Mesothelial cell of epicardium (in vitro differentiated cells): ENCODE measurements around the gene ANP32B. TPM values are rescaled to one million over a fixed set of nuclear protein-coding genes. Genes with fewer than 3 reads are reported as not detected.
"Not testable (repeated sequence)": the region's sequence is repeated elsewhere in the genome, so short reads cannot be mapped to it uniquely, and the experiment has no call there.

Experiments
- DNase-seq, 2 experiments: peaks; one replicate each; pipeline ENCODE4 v3.0.0; 2021; ENCODE audit warnings: low spot score in 2 of 2; ENCODE audit not compliant: unreplicated experiment in 2 of 2
- H3K27ac Mint-ChIP-seq: 2 replicates; pipeline ENCODE4 v1.8.0; 2021; ENCODE audit warnings: mixed read lengths
- H3K27me3 Mint-ChIP-seq: 2 replicates; pipeline ENCODE4 v1.8.0; 2021; ENCODE audit warnings: low read depth, mixed read lengths
- H3K36me3 Mint-ChIP-seq: 2 replicates; pipeline ENCODE4 v1.8.0; 2021; ENCODE audit warnings: mixed read lengths
- H3K4me1 Mint-ChIP-seq: 2 replicates; pipeline ENCODE4 v1.8.0; 2021; ENCODE audit warnings: mixed read lengths
- H3K4me3 Mint-ChIP-seq: 2 replicates; pipeline ENCODE4 v1.8.0; 2021; ENCODE audit warnings: mild to moderate bottlenecking, moderate library complexity, mixed read lengths
- H3K9me3 Mint-ChIP-seq: 2 replicates; pipeline ENCODE4 v1.8.0; 2021; ENCODE audit warnings: mixed read lengths
- total RNA-seq: library from RNA; stranded (reverse); gene quantifications from 3 replicates; pipeline ENCODE4 v1.2.1, GENCODE V29; 2021
- TF ChIP-seq, protein P1 (sequence below): fragments of 200-600 bp; sonication (generic); IDR thresholded peaks from one replicate; pipeline ENCODE4 v1.5.0; 2021; ENCODE audit warnings: antibody characterized with exemption; ENCODE audit not compliant: unreplicated experiment

Gene ANP32B
- total RNA-seq, 1 donor from 2014 or later = 137 TPM

DNA sequence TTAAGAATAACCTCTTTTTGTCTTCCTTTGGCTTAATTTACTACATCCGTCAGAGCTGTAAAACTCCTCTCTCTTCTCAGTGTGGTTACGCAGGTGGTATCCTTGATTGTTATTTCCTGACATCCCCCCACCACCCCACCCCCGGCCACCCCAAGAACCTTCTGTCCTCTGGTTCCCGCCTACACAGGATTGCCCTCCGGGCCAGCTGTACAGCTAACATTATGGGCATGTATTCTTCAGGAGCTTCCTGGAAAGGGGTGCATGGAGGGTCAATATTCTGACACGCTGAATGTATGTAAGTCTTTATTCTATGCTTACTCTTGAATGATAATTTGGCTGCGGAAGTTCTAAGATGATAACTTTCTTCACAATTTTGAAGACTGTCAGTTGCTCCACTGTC, 13.0 kb upstream of the ANP32B start:
- TF ChIP-seq, protein P1, sequence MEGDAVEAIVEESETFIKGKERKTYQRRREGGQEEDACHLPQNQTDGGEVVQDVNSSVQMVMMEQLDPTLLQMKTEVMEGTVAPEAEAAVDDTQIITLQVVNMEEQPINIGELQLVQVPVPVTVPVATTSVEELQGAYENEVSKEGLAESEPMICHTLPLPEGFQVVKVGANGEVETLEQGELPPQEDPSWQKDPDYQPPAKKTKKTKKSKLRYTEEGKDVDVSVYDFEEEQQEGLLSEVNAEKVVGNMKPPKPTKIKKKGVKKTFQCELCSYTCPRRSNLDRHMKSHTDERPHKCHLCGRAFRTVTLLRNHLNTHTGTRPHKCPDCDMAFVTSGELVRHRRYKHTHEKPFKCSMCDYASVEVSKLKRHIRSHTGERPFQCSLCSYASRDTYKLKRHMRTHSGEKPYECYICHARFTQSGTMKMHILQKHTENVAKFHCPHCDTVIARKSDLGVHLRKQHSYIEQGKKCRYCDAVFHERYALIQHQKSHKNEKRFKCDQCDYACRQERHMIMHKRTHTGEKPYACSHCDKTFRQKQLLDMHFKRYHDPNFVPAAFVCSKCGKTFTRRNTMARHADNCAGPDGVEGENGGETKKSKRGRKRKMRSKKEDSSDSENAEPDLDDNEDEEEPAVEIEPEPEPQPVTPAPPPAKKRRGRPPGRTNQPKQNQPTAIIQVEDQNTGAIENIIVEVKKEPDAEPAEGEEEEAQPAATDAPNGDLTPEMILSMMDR = no peak
- peaks cover 49% of the 10 kb centered on the region for H3K27me3 Mint-ChIP-seq
- H3K27ac Mint-ChIP-seq = no peak overlapping the region
- DNase-seq = no peak
- H3K4me1 Mint-ChIP-seq = no peaks in the 10 kb centered on the region
- no peak overlapping the region for H3K4me3 Mint-ChIP-seq
- H3K36me3 Mint-ChIP-seq = peaks cover 1% of the 10 kb centered on the region
- peaks cover 2% of the 10 kb centered on the region for H3K9me3 Mint-ChIP-seq

DNA sequence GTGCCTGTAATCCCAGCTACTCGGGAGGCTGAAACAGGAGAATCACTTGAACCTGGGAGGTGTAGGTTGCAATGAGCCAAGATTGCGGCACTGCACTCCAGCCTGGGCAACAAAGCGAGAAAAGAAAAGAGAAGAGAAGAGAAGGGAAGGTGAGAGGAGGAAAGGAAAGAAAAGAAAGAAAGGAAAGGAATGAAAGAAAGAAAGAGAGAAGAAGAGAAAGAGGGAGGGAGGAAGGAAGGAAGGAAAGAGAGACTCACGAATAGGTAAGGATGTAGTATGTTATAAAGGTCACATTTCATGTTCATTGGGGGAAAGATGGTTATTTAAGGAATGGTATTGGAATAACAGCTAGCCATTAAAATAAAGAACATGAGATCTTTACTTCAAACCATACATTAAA, 10.4 kb upstream of the ANP32B start:
- no peak overlapping the region for H3K27ac Mint-ChIP-seq
- no peak overlapping the region for H3K4me3 Mint-ChIP-seq
- TF ChIP-seq, protein P1 = no peak
- no peak for DNase-seq
- peaks cover 32% of the 10 kb centered on the region for H3K27me3 Mint-ChIP-seq
- H3K9me3 Mint-ChIP-seq = peaks cover 8% of the 10 kb centered on the region
- H3K4me1 Mint-ChIP-seq = no peaks in the 10 kb centered on the region
- H3K36me3 Mint-ChIP-seq = peaks cover 1% of the 10 kb centered on the region

DNA sequence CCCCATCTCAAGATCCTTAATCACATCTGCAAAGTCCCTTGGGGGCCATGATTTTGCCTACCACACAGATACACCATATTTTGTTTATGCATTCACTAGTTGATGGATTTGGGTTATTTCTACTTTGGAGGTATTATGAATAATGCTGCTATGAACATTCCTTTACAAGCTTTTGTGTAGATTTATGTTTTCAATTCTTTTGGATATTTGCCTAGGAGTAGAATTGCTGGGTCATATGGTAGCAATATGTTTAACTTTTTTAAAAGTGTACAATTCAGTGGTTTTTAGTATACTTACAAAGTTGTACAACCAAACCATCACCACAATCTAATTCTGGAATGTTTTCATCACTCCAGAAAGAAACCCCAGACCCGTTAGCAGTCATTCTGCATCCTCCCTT, 7.8 kb upstream of the ANP32B start:
- DNase-seq = no peak
- H3K27ac Mint-ChIP-seq = no peak overlapping the region
- H3K4me1 Mint-ChIP-seq = peaks cover 5% of the 10 kb centered on the region
- no peak overlapping the region for H3K4me3 Mint-ChIP-seq
- TF ChIP-seq, protein P1 = no peak
- H3K9me3 Mint-ChIP-seq = peaks cover 8% of the 10 kb centered on the region
- H3K36me3 Mint-ChIP-seq = peaks cover 1% of the 10 kb centered on the region
- H3K27me3 Mint-ChIP-seq = peaks cover 24% of the 10 kb centered on the region

DNA sequence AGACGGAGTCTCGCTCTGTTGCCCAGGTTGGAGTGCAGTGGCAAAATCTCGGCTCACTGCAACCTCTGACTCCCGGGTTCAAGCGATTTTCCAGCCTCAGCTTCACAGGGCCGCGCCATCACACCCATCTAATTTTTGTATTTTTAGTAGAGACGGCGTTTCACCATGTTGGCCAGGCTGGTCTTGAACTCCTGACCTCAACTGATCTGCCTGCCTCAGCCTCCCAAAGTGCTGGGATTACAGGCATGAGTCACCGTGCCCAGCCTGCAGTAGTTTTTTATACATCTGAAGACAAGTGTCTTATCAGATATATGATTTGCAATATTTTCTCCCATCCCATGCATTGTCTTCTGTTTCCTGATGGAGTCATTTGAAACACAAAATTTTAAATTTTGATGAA, 6.5 kb upstream of the ANP32B start:
- not testable (repeated sequence) for H3K36me3 Mint-ChIP-seq, H3K4me3 Mint-ChIP-seq, DNase-seq, H3K9me3 Mint-ChIP-seq, H3K27ac Mint-ChIP-seq
- peaks cover 18% of the 10 kb centered on the region for H3K27me3 Mint-ChIP-seq
- H3K4me1 Mint-ChIP-seq = peaks cover 17% of the 10 kb centered on the region

DNA sequence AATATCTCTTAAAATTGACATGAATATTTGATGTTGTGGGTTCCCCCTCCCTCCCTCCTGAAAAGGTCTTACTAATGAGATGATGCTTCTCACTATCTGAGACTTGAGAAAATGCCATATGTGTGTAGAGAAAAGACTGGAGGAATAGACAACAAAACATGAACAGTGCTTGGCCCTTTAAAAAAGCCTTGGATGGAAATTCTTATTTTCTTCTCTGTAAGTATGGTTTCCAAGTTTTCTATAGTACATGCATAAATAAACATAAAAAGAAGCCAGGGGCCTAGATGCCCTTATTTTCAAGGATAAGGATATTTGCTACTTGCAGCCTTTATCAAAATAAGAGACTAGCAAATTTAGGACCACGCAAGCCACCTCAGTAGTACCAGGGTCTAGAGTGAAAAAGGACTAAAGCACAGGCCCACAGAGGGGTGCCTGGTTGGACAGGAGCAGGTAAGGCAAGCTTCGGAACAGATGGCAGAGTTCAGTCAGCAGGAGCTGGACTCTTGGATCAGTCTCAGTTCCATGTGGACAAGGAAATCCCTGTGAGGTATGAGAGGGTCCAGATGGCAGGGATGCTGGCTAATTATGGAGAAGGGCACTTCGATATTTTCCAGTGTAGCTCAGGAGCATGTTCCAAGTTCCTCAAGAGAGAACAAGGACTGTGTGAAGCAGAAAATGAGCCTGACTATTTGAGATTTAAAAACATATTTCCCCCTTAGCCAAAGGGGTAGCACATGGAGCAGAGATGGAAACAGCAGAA, 4.6 kb upstream of the ANP32B start:
- TF ChIP-seq, protein P1 = no peak
- Mint-ChIP-seq H3K4me1 (peaks cover 26% of the 10 kb centered on the region), H3K27me3 (peaks cover 2% of the 10 kb centered on the region), H3K36me3 (peaks cover 1% of the 10 kb centered on the region), H3K9me3 (peaks cover 8% of the 10 kb centered on the region), H3K27ac (no peak overlapping the region), H3K4me3 (no peak overlapping the region)
- no peak for DNase-seq

DNA sequence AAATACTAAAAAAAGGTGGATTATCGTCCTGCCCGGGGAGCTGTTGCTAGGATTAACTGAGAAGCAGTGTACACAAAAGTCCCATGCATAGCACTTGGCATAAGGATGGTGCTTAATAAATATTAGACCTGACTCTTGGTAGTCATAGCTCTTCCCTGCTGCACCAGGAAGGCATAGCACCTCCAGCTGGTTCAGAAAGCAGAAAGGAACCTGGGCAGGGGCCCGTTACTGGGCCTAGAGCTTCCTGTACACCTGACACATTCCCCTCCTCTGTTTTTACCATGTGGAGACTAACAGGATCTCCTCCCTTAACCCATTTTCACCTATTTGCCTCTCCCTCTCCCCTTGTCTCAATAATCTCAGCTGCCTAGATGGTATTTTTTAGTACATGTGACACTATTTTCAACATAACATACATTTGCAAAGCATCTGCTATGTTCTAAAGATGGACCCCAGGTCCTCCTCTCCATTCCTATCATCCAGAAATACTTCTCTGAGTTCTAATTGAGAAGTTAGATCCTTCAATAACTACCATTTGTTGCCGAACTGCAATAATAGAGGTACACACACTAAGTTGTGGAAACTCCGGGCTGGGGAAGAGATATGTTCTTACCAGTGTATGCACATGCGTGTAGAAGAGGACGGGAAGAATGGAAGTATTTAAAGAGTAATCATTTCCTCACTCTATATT, 3.2 kb upstream of the ANP32B start:
- Mint-ChIP-seq H3K4me1 (peaks cover 26% of the 10 kb centered on the region), H3K27me3 (no peaks in the 10 kb centered on the region), H3K4me3 (no peak overlapping the region), H3K27ac (no peak overlapping the region), H3K9me3 (peaks cover 7% of the 10 kb centered on the region), H3K36me3 (no peaks in the 10 kb centered on the region)
- TF ChIP-seq, protein P1 = no peak
- no peak for DNase-seq
